Endothelial cell of umbilical vein (primary cell): ENCODE results near the gene DPY30. TPM values are rescaled to one million over a fixed set of nuclear protein-coding genes. Genes with fewer than 3 reads are reported as not detected.

ENCODE experiments used
- BruUV-seq: library from RNA; stranded (reverse); fragments of 400-500 nt; replicated peaks from 2 replicates; lab custom pipeline; 2021; lab: Mats Ljungman, UMichigan
- CTCF ChIA-PET: fragments of 300-600, 350-600 bp; sonication (Branson Sonifier 250); formaldehyde crosslinking; loops from one replicate; lab custom pipeline; 2021; ENCODE audit warnings: antibody characterized with exemption, inconsistent platforms; lab: Charles Lee
- POLR2A ChIA-PET: fragments of 300-600, 350-600 bp; sonication (Branson Sonifier 250); formaldehyde crosslinking; loops from one replicate; lab custom pipeline; 2021; ENCODE audit warnings: antibody characterized with exemption, inconsistent platforms; lab: Charles Lee
- DNase-seq: peaks from one replicate; pipeline ENCODE4 v3.0.0-alpha.2; 2011; ENCODE audit warnings: low read depth, low spot score
- FAIRE-seq: peaks from 2 replicates; lab custom pipeline; 2011; peaks lifted over from hg19 to GRCh38; lab: Jason Lieb, UNC
- H2AFZ ChIP-seq: 2 replicates; pipeline ENCODE4 v1.6.0; 2012; ENCODE audit warnings: low read depth, low read length, control low read depth, inconsistent platforms
- H3K27ac ChIP-seq: 2 replicates; pipeline ENCODE4 v1.5.1; 2011; ENCODE audit warnings: low read depth, mild to moderate bottlenecking, control low read depth, low read length, moderate library complexity; ENCODE audit not compliant: insufficient read depth
- H3K27me3 ChIP-seq, 2 experiments: 2 replicates each; pipeline versions ENCODE4 v1.6.0 to v1.6.1; 2011; ENCODE audit warnings: low read length in 2 of 2, mixed read lengths in 1 of 2; ENCODE audit not compliant: control insufficient read depth in 2 of 2, insufficient read depth in 2 of 2
- H3K36me3 ChIP-seq, 2 experiments: 2 replicates in 1 of 2; 3 replicates in 1 of 2; pipeline ENCODE4 v1.5.1; 2011; ENCODE audit warnings: low read length in 2 of 2, mild to moderate bottlenecking in 1 of 2, moderate library complexity in 1 of 2; ENCODE audit not compliant: control insufficient read depth in 2 of 2, insufficient read depth in 2 of 2; ENCODE audit errors: extremely low read depth in 1 of 2
- H3K4me1 ChIP-seq: 3 replicates; pipeline ENCODE4 v1.5.1; 2011; ENCODE audit warnings: mild to moderate bottlenecking, low read length; ENCODE audit not compliant: control insufficient read depth, insufficient read depth; ENCODE audit errors: extremely low read depth
- H3K4me2 ChIP-seq: 2 replicates; pipeline ENCODE4 v1.6.1; 2011; ENCODE audit warnings: low read length, control low read depth, mixed read lengths; ENCODE audit not compliant: insufficient read depth
- H3K4me3 ChIP-seq, 3 experiments: fragments of 200-600 bp in 1 of 3; sonication (generic), shearing (Covaris generic) in 1 of 3; replicated peaks in 1 of 3; 2 replicates each; pipeline ENCODE4 v1.5.1; 2011 to 2016; ENCODE audit warnings: control low read depth in 3 of 3, low read length in 3 of 3, mild to moderate bottlenecking in 2 of 3, inconsistent platforms in 1 of 3, low read depth in 1 of 3, moderate library complexity in 1 of 3; ENCODE audit not compliant: insufficient read depth in 1 of 3
- H3K79me2 ChIP-seq: 2 replicates; pipeline ENCODE4 v1.6.0; 2012; ENCODE audit warnings: low read length, inconsistent platforms; ENCODE audit not compliant: control insufficient read depth, insufficient read depth
- H3K9ac ChIP-seq: replicated peaks from 2 replicates; pipeline ENCODE3; 2011; ENCODE audit warnings: low read length, control low read depth; ENCODE audit not compliant: insufficient read depth; ENCODE audit errors: extremely low read depth
- H3K9me1 ChIP-seq: replicated peaks from 3 replicates; pipeline ENCODE4 v1.6.0; 2011; ENCODE audit warnings: mild to moderate bottlenecking, low read length; ENCODE audit not compliant: control insufficient read depth, insufficient read depth; ENCODE audit errors: extremely low read depth
- H3K9me3 ChIP-seq: replicated peaks from 2 replicates; pipeline ENCODE4 v1.5.1; 2012; ENCODE audit warnings: low read length, inconsistent platforms; ENCODE audit not compliant: control insufficient read depth, insufficient read depth
- H4K20me1 ChIP-seq: replicated peaks from 2 replicates; pipeline ENCODE3; 2011; ENCODE audit warnings: mild to moderate bottlenecking, low read length; ENCODE audit not compliant: control insufficient read depth, insufficient read depth; ENCODE audit errors: extremely low read depth
- CTCF ChIP-seq, 2 donors: IDR thresholded peaks; 1 replicate in 1 of 2; 2 replicates in 1 of 2; pipeline ENCODE4 v1.5.1; 2011; ENCODE audit warnings: low read length in 2 of 2, mild to moderate bottlenecking in 2 of 2, moderate library complexity in 2 of 2, control low read depth in 1 of 2, inconsistent platforms in 1 of 2, low read depth in 1 of 2; ENCODE audit not compliant: insufficient read depth in 1 of 2; ENCODE audit errors: extremely low read depth in 1 of 2
- EZH2 ChIP-seq: IDR thresholded peaks from 2 replicates; pipeline ENCODE4 v1.6.1; 2012; ENCODE audit warnings: borderline replicate concordance, low read depth, mild to moderate bottlenecking, moderate library complexity, low read length, inconsistent platforms; ENCODE audit not compliant: severe bottlenecking
- FOS ChIP-seq: IDR thresholded peaks from 2 replicates; pipeline ENCODE4 v1.6.1; 2011; ENCODE audit warnings: mild to moderate bottlenecking, low read length, moderate library complexity, borderline replicate concordance; ENCODE audit not compliant: insufficient read depth
- GATA2 ChIP-seq: IDR thresholded peaks from 2 replicates; pipeline ENCODE4 v1.7.0; 2011; ENCODE audit warnings: low read depth, mild to moderate bottlenecking, moderate library complexity, mixed read lengths, low read length; ENCODE audit not compliant: insufficient read length, insufficient read depth
- JUN ChIP-seq: IDR thresholded peaks from 2 replicates; pipeline ENCODE4 v1.6.1; 2011; ENCODE audit warnings: borderline replicate concordance, low read depth; ENCODE audit not compliant: insufficient read length, insufficient read depth
- MAX ChIP-seq: IDR thresholded peaks from 2 replicates; pipeline ENCODE4 v1.6.1; 2011; ENCODE audit not compliant: insufficient read depth, insufficient read length
- MYC ChIP-seq: IDR thresholded peaks from one replicate; pipeline ENCODE4 v1.6.1; 2011; ENCODE audit warnings: mild to moderate bottlenecking, low read depth, low read length
- POLR2A ChIP-seq: IDR thresholded peaks from 2 replicates; pipeline ENCODE4 v1.6.1; 2012; ENCODE audit warnings: low read depth, mild to moderate bottlenecking, control low read depth, low read length
- POLR2AphosphoS5 ChIP-seq: IDR thresholded peaks from 2 replicates; pipeline ENCODE4 v1.6.1; 2012; ENCODE audit warnings: low read depth, mild to moderate bottlenecking, control low read depth, low read length, moderate library complexity; ENCODE audit not compliant: insufficient read depth
- dilution Hi-C: fragments of 300-500 bp; cut with MboI; formaldehyde crosslinking; loops from one replicate; pipeline ENCODE4 v1.15.0; 2019; ENCODE audit warnings: low sequenced_read_pairs; ENCODE audit not compliant: extremely low pct_ligation_motif_present
- intact Hi-C: fragments of 100-400 bp; cut with micrococcal nuclease; formaldehyde crosslinking; loops from one replicate; pipeline ENCODE4 v1.10.0; 2022
- polyA plus RNA-seq, 4 experiments: library from polyadenylated mRNA; depleted of rRNA in 3 of 4; stranded (reverse) in 3 of 4; unstranded in 1 of 4; fragments of >200 nt; gene quantifications; 2 replicates each; pipeline versions ENCODE4 v1.2.1 to v1.2.3, GENCODE V29; 2011 to 2012; ENCODE audit warnings: missing spikeins in 1 of 4
- total RNA-seq: library from RNA; stranded (reverse); gene quantifications from 2 replicates; pipeline ENCODE4 v1.2.3, GENCODE V29; 2021

DPY30 gene
- total and polyA plus RNA-seq, 2 donors (not counting 3 experiments of a cell fraction or from before 2014, with no cell fraction given) = 78.4 to 83.4 TPM

GRCh38 chr2:31998731-31999383 is 40.7 kb downstream of the DPY30 start:
- no peaks in the 10 kb centered on the region for H3K36me3 ChIP-seq
- H2AFZ ChIP-seq = no peak overlapping the region
- no peaks in the 10 kb centered on the region for H3K27me3 ChIP-seq
- FAIRE-seq = no peak
- peaks cover 2% of the 10 kb centered on the region for H3K4me1 ChIP-seq
- dilution Hi-C loops = no loop called here
- POLR2A ChIA-PET = interaction anchor here (1.1 kb wide), 1 partner anchor 15 kb away, joined by 7 read pairs; no protein-coding TSS in a partner anchor
- no TSS peak for BruUV-seq
- H3K4me2 ChIP-seq = no peak overlapping the region
- no peak overlapping the region for H3K9ac ChIP-seq
- peaks cover 89% of the 10 kb centered on the region for H3K79me2 ChIP-seq
- H4K20me1 ChIP-seq = peaks cover 9% of the 10 kb centered on the region
- no peak for TF ChIP-seq JUN
- no peak for TF ChIP-seq FOS
- no peak for TF ChIP-seq CTCF (IDR thresholded peaks at IDR 0.05; ENCODE audit: extremely low read depth in 1 of 2, insufficient read depth in 1 of 2, low read depth in 1 of 2, low read length in 2 of 2)
- TF ChIP-seq POLR2AphosphoS5 = no peak
- no peak for TF ChIP-seq EZH2
- no peak for TF ChIP-seq MYC
- TF ChIP-seq MAX = no peak
- TF ChIP-seq GATA2 = no peak
- no peak for TF ChIP-seq POLR2A
- intact Hi-C loops = no loop called here
- CTCF ChIA-PET = interaction anchor here (1.2 to 1.3 kb wide), 2 partner anchors 9 to 55 kb away, joined by 3 to 4 read pairs; no protein-coding TSS in a partner anchor
- H3K4me3 ChIP-seq = no peak overlapping the region
- no peak for DNase-seq
- no peak overlapping the region for H3K27ac ChIP-seq
- H3K9me1 ChIP-seq = no peaks in the 10 kb centered on the region
- H3K9me3 ChIP-seq = no peaks in the 10 kb centered on the region
